22Rv1 (cell line): Measurements from ENCODE around the gene AJM1.

Source experiments
- H3K27ac ChIP-seq: fragments of 450-650 bp; 2 replicates; pipeline ENCODE4 v1.5.1; 2017
- CTCF ChIP-seq: fragments of 450-650 bp; IDR thresholded peaks from 2 replicates; pipeline ENCODE4 v1.5.1; 2017; ENCODE audit warnings: mild to moderate bottlenecking
- ZFX ChIP-seq: fragments of 450-650 bp; IDR thresholded peaks from 2 replicates; pipeline ENCODE4 v1.6.1; 2017; ENCODE audit warnings: antibody characterized with exemption, borderline replicate concordance

The AJM1 gene

GRCh38 chr9:136843801-136844740 is 1.8 kb downstream of the AJM1 start:
- peak overlapping the region; percentile 90 for H3K27ac ChIP-seq
- peak; percentile 68 for TF ChIP-seq CTCF

- H3K27ac ChIP-seq = peak overlapping the region; percentile 99
- TF ChIP-seq CTCF = no peak
- TF ChIP-seq ZFX = no peak
Measured at GRCh38 chr9:136844761-136845464, 2.6 kb downstream of the AJM1 start.

GRCh38 chr9:136845465-136846260 is 3.4 kb downstream of the AJM1 start:
- H3K27ac ChIP-seq = peak overlapping the region; percentile 99
- TF ChIP-seq CTCF (no peak), ZFX (no peak)

- TF ChIP-seq ZFX (no peak), CTCF (no peak)
Measured at GRCh38 chr9:136846376-136847087, 4.3 kb downstream of the AJM1 start.

GRCh38 chr9:136847088-136847825 is 5.0 kb downstream of the AJM1 start:
- peak overlapping the region; percentile 99 for H3K27ac ChIP-seq
- TF ChIP-seq ZFX (no peak), CTCF (no peak)

More at GRCh38 chr9:136846376-136847087, 4.3 kb downstream of the AJM1 start:
- H3K27ac ChIP-seq = peak overlapping the region; percentile 99

- H3K27ac ChIP-seq = peak overlapping the region; percentile 99
- no peak for TF ChIP-seq ZFX
- TF ChIP-seq CTCF = no peak
Measured at GRCh38 chr9:136847826-136848392, 5.6 kb downstream of the AJM1 start.
